K562 (cell line): ENCODE data around the gene PACC1. TPM values are rescaled to one million over a fixed set of nuclear protein-coding genes. Genes with fewer than 3 reads are reported as not detected.

Source experiments
- ATAC-seq: fragments of 200-7000 bp; cut with Tn5 transposase; 3 replicates; pipeline ENCODE4 v1.9.1; 2020; ENCODE audit warnings: moderate library complexity
- BruUV-seq: library from RNA; stranded (reverse); fragments of 400-500 nt; replicated peaks from 2 replicates; lab custom pipeline; 2021; lab: Mats Ljungman, UMichigan
- CTCF ChIA-PET: fragments of 300-600 bp; formaldehyde crosslinking; extraction: SDS; loops from one replicate; lab custom pipeline; 2021; ENCODE audit warnings: low intra/inter-chr PET ratio; lab: Yijun Ruan, JAX
- POLR2A ChIA-PET: fragments of 300-600, 350-650 bp; sonication (Branson Sonifier 250); formaldehyde crosslinking; extraction: SDS; loops from one replicate; lab custom pipeline; 2021; ENCODE audit warnings: antibody characterized with exemption, inconsistent platforms; lab: Yijun Ruan, JAX
- DNase-seq, 4 experiments: peaks; one replicate each; pipeline versions ENCODE4 v3.0.0 to v3.0.0-alpha.2; 2011 to 2018; ENCODE audit warnings: low spot score in 3 of 4, mixed read lengths in 3 of 4; ENCODE audit errors: extremely low read depth in 1 of 4
- FAIRE-seq: peaks from 2 replicates; lab custom pipeline; 2011; peaks lifted over from hg19 to GRCh38; lab: Jason Lieb, UNC
- H2AFZ ChIP-seq: 2 replicates; pipeline ENCODE4 v1.6.0; 2011; ENCODE audit warnings: low read depth, low read length, control low read depth, inconsistent platforms
- H3K27ac ChIP-seq: fragments of 200-600 bp; 3 replicates; pipeline ENCODE4 v1.8.0; 2011; ENCODE audit warnings: low read depth, mild to moderate bottlenecking, control low read depth, inconsistent platforms, low read length, moderate library complexity, mixed read lengths; ENCODE audit errors: extremely low read depth
- H3K27me3 ChIP-seq, 2 experiments: fragments of 300-600 bp in 1 of 2; 2 replicates in 1 of 2; 3 replicates in 1 of 2; pipeline versions ENCODE4 v1.6.0 to v1.8.0; 2011; ENCODE audit warnings: inconsistent platforms in 2 of 2, low read length in 2 of 2, mild to moderate bottlenecking in 1 of 2, mixed read lengths in 1 of 2, moderate library complexity in 1 of 2; ENCODE audit not compliant: control insufficient read depth in 2 of 2, insufficient read depth in 2 of 2
- H3K36me3 ChIP-seq: fragments of 300-600 bp; 3 replicates; pipeline ENCODE4 v1.8.0; 2011; ENCODE audit warnings: mild to moderate bottlenecking, low read length, inconsistent platforms; ENCODE audit not compliant: control insufficient read depth, insufficient read depth
- H3K4me1 ChIP-seq, 2 experiments: fragments of 200-600 bp in 1 of 2; replicated peaks in 1 of 2; 2 replicates in 1 of 2; 3 replicates in 1 of 2; pipeline versions ENCODE4 v1.5.1 to v1.8.0; 2011; ENCODE audit warnings: inconsistent platforms in 2 of 2, low read length in 2 of 2, mild to moderate bottlenecking in 1 of 2, mixed read lengths in 1 of 2, moderate library complexity in 1 of 2; ENCODE audit not compliant: control insufficient read depth in 2 of 2, insufficient read depth in 2 of 2
- H3K4me2 ChIP-seq: 2 replicates; pipeline ENCODE4 v1.6.1; 2011; ENCODE audit warnings: low read length, control low read depth, inconsistent platforms, mixed read lengths; ENCODE audit not compliant: insufficient read depth
- H3K4me3 ChIP-seq: fragments of 200-600 bp; sonication (generic), shearing (Covaris generic); 2 replicates; pipeline ENCODE4 v1.5.1; 2016; ENCODE audit warnings: control low read depth, inconsistent platforms
- H3K79me2 ChIP-seq: fragments of 200-600 bp; 3 replicates; pipeline ENCODE4 v1.8.0; 2011; ENCODE audit warnings: low read length, inconsistent platforms; ENCODE audit not compliant: control insufficient read depth, insufficient read depth
- H3K9ac ChIP-seq, 2 experiments: 2 replicates each; pipeline versions ENCODE4 v1.6.0 to v1.6.1; 2011; ENCODE audit warnings: low read depth in 2 of 2, low read length in 2 of 2, control low read depth in 1 of 2, inconsistent platforms in 1 of 2, mild to moderate bottlenecking in 1 of 2, mixed read lengths in 1 of 2; ENCODE audit not compliant: insufficient read depth in 1 of 2
- H3K9me1 ChIP-seq: one replicate; pipeline ENCODE4 v1.6.0; 2011; ENCODE audit warnings: inconsistent platforms, mild to moderate bottlenecking, low read length, moderate library complexity; ENCODE audit not compliant: control insufficient read depth, insufficient read depth
- H3K9me3 ChIP-seq: replicated peaks from 2 replicates; pipeline ENCODE4 v1.5.1; 2011; ENCODE audit warnings: low read depth, low read length, inconsistent platforms; ENCODE audit not compliant: control insufficient read depth, insufficient read depth
- H4K20me1 ChIP-seq: replicated peaks from 2 replicates; pipeline ENCODE4 v1.6.1; 2011; ENCODE audit warnings: low read length, inconsistent platforms, mixed read lengths; ENCODE audit not compliant: control insufficient read depth, insufficient read depth
- BCOR ChIP-seq: fragments of 450-650 bp; IDR thresholded peaks from 2 replicates; pipeline ENCODE4 v1.6.1; 2016
- MYNN ChIP-seq, 2 experiments: sonication (generic); formaldehyde crosslinking in 1 of 2; IDR thresholded peaks; 2 replicates each; pipeline versions ENCODE4 v1.5.0 to v1.6.1; 2016 to 2020; ENCODE audit warnings: antibody characterized with exemption in 1 of 2, missing genetic modification reagents in 1 of 2
- NFYB ChIP-seq: IDR thresholded peaks from 2 replicates; pipeline ENCODE4 v1.6.1; 2011; ENCODE audit warnings: mild to moderate bottlenecking, moderate library complexity; ENCODE audit not compliant: insufficient read length; ENCODE audit errors: extremely low read depth
- RBM25 ChIP-seq: fragments of 200-400 bp; formaldehyde crosslinking; IDR thresholded peaks from 2 replicates; pipeline ENCODE4 v1.6.1; 2018; ENCODE audit warnings: low read length, low read depth, moderate library complexity; ENCODE audit not compliant: severe bottlenecking
- SMAD1 ChIP-seq: fragments of 150-350 bp; IDR thresholded peaks from 2 replicates; pipeline ENCODE4 v1.6.1; 2014; ENCODE audit warnings: low read length, low read depth; ENCODE audit not compliant: partially characterized antibody
- STAT5A ChIP-seq: IDR thresholded peaks from 2 replicates; pipeline ENCODE4 v1.6.1; 2012; ENCODE audit warnings: low read length, inconsistent platforms, borderline replicate concordance
- SUPT5H ChIP-seq: fragments of 450-650 bp; IDR thresholded peaks from 2 replicates; pipeline ENCODE4 v1.6.1; 2016
- WGBS: fragments of 100-300 bp; shearing (Covaris generic); methylation state at CpG from one replicate; pipeline ENCODE4 v1.1.6; 2016; ENCODE audit warnings: low coverage, mixed read lengths; ENCODE audit not compliant: insufficient coverage; ENCODE audit errors: missing lambda C conversion rate; 5-methylcytosine and 5-hydroxymethylcytosine counted together
- in situ Hi-C: fragments of 300-500 bp; cut with MboI; formaldehyde crosslinking; loops from 4 replicates; pipeline ENCODE4 v1.15.0; 2018; ENCODE audit warnings: inconsistent platforms, mixed read lengths
- intact Hi-C: fragments of 100-400 bp; cut with micrococcal nuclease; formaldehyde crosslinking; loops from 2 replicates; pipeline ENCODE4 v1.14.2; 2022
- polyA plus RNA-seq, 8 experiments: library from polyadenylated mRNA; depleted of rRNA in 4 of 8; stranded (reverse) in 5 of 8; unstranded in 3 of 8; fragments of >200 nt; fragmentation: Nextera tagmentation in 2 of 8; fragmentation: Illumina TruSeq in 1 of 8; extraction: Ambion mirVana in 2 of 8; extraction: Trizol in 1 of 8; gene quantifications; 2 replicates each; pipeline versions ENCODE4 v1.2.1 to v1.2.3, GENCODE V29; 2011 to 2014; ENCODE audit warnings: inconsistent platforms in 1 of 8, missing spikeins in 1 of 8
- total RNA-seq, 7 experiments: library from RNA; depleted of rRNA in 6 of 7; stranded (reverse); fragments of >200 nt in 6 of 7; fragmentation: Illumina TruSeq in 2 of 7; extraction: Trizol in 2 of 7; gene quantifications; 2 replicates each; pipeline versions ENCODE4 v1.2.1 to v1.2.3, GENCODE V29; 2011 to 2021; ENCODE audit warnings: low replicate concordance in 1 of 7

Gene PACC1
- total and polyA plus RNA-seq, 9 of the 15 experiments (the other 6 are each of a cell fraction or from before 2014, with no cell fraction given), result 7.1 to 19.3 (median 14.9) TPM

- no peak for ATAC-seq
- POLR2A ChIA-PET, result interaction anchor here (0.6 to 1.0 kb wide), 3 partner anchors 11 to 958 kb away, joined by 3 to 4 read pairs (median 3); no protein-coding TSS in a partner anchor
- no peak for FAIRE-seq
- no peak overlapping the region for H3K9ac ChIP-seq
- peaks cover 11% of the 10 kb centered on the region; the same call in 1 of the 2 replicates for H4K20me1 ChIP-seq
- CTCF ChIA-PET, result no interaction called here
- WGBS, result 82% methylated on average over 4 of the region's 5 CpGs
- H3K27ac ChIP-seq, result no peak overlapping the region
- no peaks in the 10 kb centered on the region for H3K9me3 ChIP-seq
- no peaks in the 10 kb centered on the region; a peak in 1 of 5 replicates for H3K27me3 ChIP-seq
- H3K4me3 ChIP-seq, result no peak overlapping the region
- H3K79me2 ChIP-seq, result peaks cover 24% of the 10 kb centered on the region
- H3K4me2 ChIP-seq, result no peak overlapping the region
- no peak overlapping the region for H2AFZ ChIP-seq
- no peak for TF ChIP-seq MYNN (IDR thresholded peaks at IDR 0.05)
- TF ChIP-seq MYNN (CRISPR knock-in tag; IDR thresholded peaks at IDR 0.05), result no peak
- TF ChIP-seq STAT5A, result no peak
- no peak for TF ChIP-seq SUPT5H
- TF ChIP-seq BCOR, result no peak
- TF ChIP-seq NFYB, result no peak
- TF ChIP-seq RBM25, result no peak
- no peak for TF ChIP-seq SMAD1
- peaks cover 22% of the 10 kb centered on the region; the same call in 2 of the 3 replicates for H3K36me3 ChIP-seq
- intact Hi-C loops (no loop called here), in situ Hi-C loops (no loop called here)
- peaks cover 16 to 18% of the 10 kb centered on the region in 2 experiments for H3K4me1 ChIP-seq
- no peak for DNase-seq
- no TSS peak for BruUV-seq
- no peaks in the 10 kb centered on the region for H3K9me1 ChIP-seq
Measured at GRCh38 chr1:212442408-212442807, 27.7 kb upstream of the PACC1 start.
